Measurements from ENCODE around the gene MMD.

MMD gene

DNA sequence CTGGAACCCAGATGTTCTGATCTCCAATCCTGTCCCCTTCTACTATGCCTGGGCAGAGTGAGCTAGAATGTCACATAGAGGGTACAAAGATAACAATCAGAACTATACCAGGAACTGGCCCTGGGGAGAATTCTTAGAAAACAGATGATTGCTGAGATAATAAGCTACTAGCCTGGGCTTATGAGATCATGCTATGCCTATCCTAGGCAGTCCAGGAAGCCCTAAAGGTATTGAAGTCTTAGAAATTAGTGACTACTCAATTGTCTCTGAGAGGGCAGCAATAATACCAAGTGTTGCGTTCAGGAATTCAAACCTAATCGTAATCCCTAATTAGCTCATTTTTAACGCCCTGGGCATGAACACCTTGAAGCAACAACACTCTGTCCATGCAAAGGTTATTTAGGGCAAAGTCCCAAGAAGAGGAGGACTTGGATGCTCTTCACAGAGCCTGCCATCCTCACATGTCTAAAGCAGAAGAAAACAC, 77.1 kb downstream of the MMD start:
- DNase-seq = no peak

DNA sequence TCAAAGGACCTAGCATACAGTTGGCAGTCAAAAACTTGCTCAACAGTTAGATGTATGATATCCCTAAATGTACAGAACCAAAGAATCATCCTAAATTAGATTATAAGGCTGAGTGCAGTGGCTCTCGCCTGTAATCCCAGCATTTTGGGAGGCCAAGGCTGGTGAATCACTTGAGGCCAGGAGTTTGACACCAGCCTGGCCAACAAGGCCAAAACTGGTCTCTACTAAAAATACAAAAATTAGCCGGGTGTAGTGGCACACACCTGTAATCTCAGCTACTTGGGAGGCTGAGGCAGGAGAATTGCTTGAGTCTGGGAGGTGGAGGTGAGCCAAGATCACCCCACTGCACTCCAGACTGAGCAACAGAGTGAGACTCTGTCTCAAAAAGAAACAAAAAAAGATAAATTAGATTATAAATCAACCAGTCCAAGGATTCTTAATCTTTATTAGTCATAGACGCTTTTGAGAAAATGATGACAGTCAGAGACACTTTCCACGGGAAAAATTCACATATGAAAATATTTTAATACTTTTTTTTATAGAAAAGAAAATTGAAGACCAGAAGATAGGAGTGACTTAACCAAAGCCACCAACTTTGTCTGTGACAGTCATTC, 77.6 kb downstream of the MMD start:
- no peak for DNase-seq

GRCh38 chr17:55342800-55343585, 78.6 kb downstream of the MMD start:
- no peak for DNase-seq
